ENCODE data around the gene TMEM79. TPM values are rescaled to one million over a fixed set of nuclear protein-coding genes. Genes with fewer than 3 reads are reported as not detected.

Gene TMEM79
- total RNA-seq, 1 experiment from 2014 or later = 9.1 TPM

DNA sequence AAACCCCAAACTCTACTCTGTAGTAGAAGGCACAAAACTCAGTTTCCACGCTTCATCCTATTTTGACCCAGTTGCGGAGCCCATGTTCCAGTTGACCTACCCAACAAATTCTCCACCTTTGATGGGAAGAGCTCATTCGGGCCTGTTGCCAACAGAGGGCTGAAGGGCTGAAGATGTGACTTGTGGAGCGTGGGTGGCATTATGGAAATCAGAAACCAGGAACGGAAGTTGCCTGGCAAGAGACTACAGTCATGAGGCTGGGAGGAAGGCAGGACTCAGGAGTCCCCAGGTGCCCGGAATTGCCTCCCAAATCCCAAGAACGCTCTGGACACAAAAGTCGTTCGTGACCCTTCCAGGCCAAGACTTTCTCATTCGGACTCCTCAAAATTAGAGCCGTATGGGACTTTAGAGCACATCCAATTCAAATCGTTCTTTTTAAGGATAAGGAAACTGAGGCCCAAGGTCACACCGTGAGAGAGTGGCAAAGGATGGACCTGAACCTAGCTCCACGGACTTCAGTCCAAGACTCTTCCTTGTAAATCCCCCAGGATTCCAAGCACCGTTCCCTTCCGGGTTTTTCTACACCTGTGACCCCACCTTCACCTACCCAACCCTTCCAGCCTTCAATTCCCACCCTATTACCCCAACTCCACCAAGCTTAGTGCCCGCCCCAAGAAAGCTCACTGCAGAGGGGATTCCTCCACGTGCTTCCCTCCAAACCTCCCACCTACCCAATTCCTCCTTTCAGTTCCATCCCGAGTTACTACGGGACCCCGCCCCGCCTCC lies 2.2 kb upstream of the TMEM79 start:
- Histone ChIP-seq H3K27ac (ENCODE audit: low read depth, low read length, poor library complexity, severe bottlenecking) (peak overlapping the region; percentile 97), H3K36me3 (ENCODE audit: insufficient read depth, low read length, poor library complexity, severe bottlenecking) (peaks cover 36% of the 10 kb centered on the region), H3K9me3 (ENCODE audit: low read depth, low read length, poor library complexity, severe bottlenecking) (no peaks in the 10 kb centered on the region), H3K4me3 (ENCODE audit: low read depth, low read length, poor library complexity, severe bottlenecking) (peak overlapping the region; percentile 81), H3K4me1 (ENCODE audit: insufficient read depth, low read length, poor library complexity, severe bottlenecking) (peaks cover 8% of the 10 kb centered on the region), H3K27me3 (replicated peaks; ENCODE audit: insufficient read depth, low read depth, low read length, poor library complexity) (no peaks in the 10 kb centered on the region)
- intact Hi-C loops (cut with micrococcal nuclease; ENCODE audit: unreplicated experiment) = no loop called here
- DNase-seq (ENCODE audit: low spot score) = peak; percentile 78
- TSS peak; percentile 41 for BruUV-seq (replicated peaks)
- ChIA-PET POLR2A (ENCODE audit: low non-redundant PET) (interaction anchor here (0.6 kb wide), 3 partner anchors 11 to 159 kb away, joined by 3 to 5 read pairs (median 3); no protein-coding TSS in a partner anchor), CTCF (interaction anchor here (0.6 to 1.1 kb wide), 2 partner anchors 164 to 248 kb away, joined by 3 to 4 read pairs; no protein-coding TSS in a partner anchor)
- TF ChIP-seq CTCF (conservative IDR thresholded peaks at IDR 0.05; ENCODE audit: low read depth, low read length) (no peak), EZH2 (IDR thresholded peaks at IDR 0.05; ENCODE audit: borderline replicate concordance, low read depth, low read length, poor library complexity, severe bottlenecking) (no peak)

DNA sequence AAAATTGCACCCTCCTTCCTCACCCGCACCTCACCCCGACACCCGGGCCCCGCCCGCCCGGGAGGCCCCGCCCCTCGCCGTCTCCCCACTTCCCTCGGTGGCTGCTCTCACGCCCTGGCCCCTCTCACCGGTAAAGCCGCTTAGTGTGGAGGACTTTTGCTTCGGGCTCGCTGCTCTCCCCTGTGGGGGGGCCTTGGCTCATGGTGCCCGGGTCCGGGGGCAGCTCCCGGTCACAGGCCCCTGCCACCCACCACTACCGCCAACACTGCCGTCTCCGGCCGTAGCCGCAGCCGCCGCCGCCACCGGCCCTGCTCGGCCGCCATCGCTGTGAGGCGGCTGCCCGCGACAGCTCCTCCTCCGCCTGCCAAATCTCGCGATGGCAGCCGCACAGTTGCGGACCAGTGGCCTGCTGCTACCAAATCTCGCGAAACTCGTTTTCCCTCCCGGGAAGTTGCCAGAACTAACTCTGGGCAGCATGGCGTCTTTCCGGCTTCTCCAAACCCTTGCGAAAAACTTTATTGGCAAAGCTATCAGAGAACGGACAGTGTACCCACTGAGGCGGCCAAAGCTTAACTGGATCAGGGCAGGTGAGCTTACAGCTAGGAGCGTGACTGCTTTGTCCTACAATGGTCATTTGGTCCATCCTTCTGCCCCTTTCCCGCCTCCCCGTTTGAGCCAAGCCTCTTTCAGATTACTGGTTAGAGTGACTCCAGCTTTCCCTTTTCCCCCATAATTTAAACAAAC lies 1.5 kb upstream of the TMEM79 start, which contains the start of gene SMG5:
TSS of gene SMG5 (minus strand) at position 347 of the 744 bp plus-strand sequence. CDS start at position 202, 145 bp downstream.
- H3K9me3 ChIP-seq (ENCODE audit: low read depth, low read length, poor library complexity, severe bottlenecking) = no peaks in the 10 kb centered on the region
- ChIA-PET POLR2A (ENCODE audit: low non-redundant PET) (interaction anchor here (0.6 to 0.9 kb wide), 2 partner anchors 12 to 176 kb away, joined by 3 read pairs; no protein-coding TSS in a partner anchor), CTCF (interaction anchor here (0.6 to 0.9 kb wide), 2 partner anchors 57 to 249 kb away, joined by 3 to 4 read pairs; no protein-coding TSS in a partner anchor)
- TF ChIP-seq EZH2 (IDR thresholded peaks at IDR 0.05; ENCODE audit: borderline replicate concordance, low read depth, low read length, poor library complexity, severe bottlenecking) = no peak
- H3K4me3 ChIP-seq (ENCODE audit: low read depth, low read length, poor library complexity, severe bottlenecking) = peak within 1 kb of the TSS; percentile 81
- no peaks in the 10 kb centered on the region for H3K27me3 ChIP-seq (replicated peaks; ENCODE audit: insufficient read depth, low read depth, low read length, poor library complexity)
- H3K36me3 ChIP-seq (ENCODE audit: insufficient read depth, low read length, poor library complexity, severe bottlenecking) = peaks cover 28% of the 10 kb centered on the region
- intact Hi-C loops (cut with micrococcal nuclease; ENCODE audit: unreplicated experiment) = no loop called here
- peak within 1 kb of the TSS; percentile 97 for H3K27ac ChIP-seq (ENCODE audit: low read depth, low read length, poor library complexity, severe bottlenecking)
- no TSS peak for BruUV-seq (replicated peaks)
- peak; percentile 99 for DNase-seq (ENCODE audit: low spot score)
- H3K4me1 ChIP-seq (ENCODE audit: insufficient read depth, low read length, poor library complexity, severe bottlenecking) = peaks cover 8% of the 10 kb centered on the region

- no TSS peak for BruUV-seq (replicated peaks)
- no peak for TF ChIP-seq EZH2 (IDR thresholded peaks at IDR 0.05; ENCODE audit: borderline replicate concordance, low read depth, low read length, poor library complexity, severe bottlenecking)
- TF ChIP-seq CTCF (conservative IDR thresholded peaks at IDR 0.05; ENCODE audit: low read depth, low read length) = no peak
- Histone ChIP-seq H3K4me1 (ENCODE audit: insufficient read depth, low read length, poor library complexity, severe bottlenecking) (peaks cover 8% of the 10 kb centered on the region), H3K27ac (ENCODE audit: low read depth, low read length, poor library complexity, severe bottlenecking) (peak overlapping the region; percentile 97), H3K27me3 (replicated peaks; ENCODE audit: insufficient read depth, low read depth, low read length, poor library complexity) (no peaks in the 10 kb centered on the region), H3K36me3 (ENCODE audit: insufficient read depth, low read length, poor library complexity, severe bottlenecking) (peaks cover 20% of the 10 kb centered on the region), H3K4me3 (ENCODE audit: low read depth, low read length, poor library complexity, severe bottlenecking) (peak overlapping the region; percentile 81), H3K9me3 (ENCODE audit: low read depth, low read length, poor library complexity, severe bottlenecking) (no peaks in the 10 kb centered on the region)
- DNase-seq (ENCODE audit: low spot score) = no peak
- POLR2A ChIA-PET (ENCODE audit: low non-redundant PET) = interaction anchor here (0.9 kb wide), 1 partner anchor 177 kb away, joined by 3 read pairs; no protein-coding TSS in a partner anchor
- intact Hi-C loops (cut with micrococcal nuclease; ENCODE audit: unreplicated experiment) = no loop called here
- CTCF ChIA-PET = interaction anchor here (0.9 kb wide), 1 partner anchor 58 kb away, joined by 3 read pairs; no protein-coding TSS in a partner anchor
These were observed 604 bp upstream of the TMEM79 start for GRCh38 chr1:156283521-156283920.

Measured in A673 (cell line).